ENCODE data around the gene NEDD4L.

DNA sequence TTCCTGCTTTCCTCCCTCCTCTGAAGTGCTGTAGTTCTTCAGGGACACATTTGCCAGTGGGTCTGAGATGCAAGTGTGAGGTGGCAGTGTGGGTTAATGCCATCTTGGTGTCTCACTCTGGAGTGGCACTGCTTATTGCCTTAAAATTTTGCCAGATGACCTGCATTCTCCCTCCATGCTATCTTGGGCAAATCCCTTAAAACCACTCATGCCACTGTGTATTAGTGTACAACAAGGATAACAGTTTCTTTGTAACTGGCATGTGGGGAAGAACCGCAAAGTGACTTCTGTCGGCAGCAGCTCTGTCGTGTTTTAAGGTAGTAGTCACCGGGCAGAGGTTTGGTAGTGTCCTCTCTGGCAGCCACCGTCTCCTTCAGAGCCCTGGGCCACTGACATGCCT lies 124.2 kb downstream of the NEDD4L start:
- TF ChIP-seq EZH2 (IDR thresholded peaks at IDR 0.05; ENCODE audit: low read length), result no peak
- TF ChIP-seq, protein P1, sequence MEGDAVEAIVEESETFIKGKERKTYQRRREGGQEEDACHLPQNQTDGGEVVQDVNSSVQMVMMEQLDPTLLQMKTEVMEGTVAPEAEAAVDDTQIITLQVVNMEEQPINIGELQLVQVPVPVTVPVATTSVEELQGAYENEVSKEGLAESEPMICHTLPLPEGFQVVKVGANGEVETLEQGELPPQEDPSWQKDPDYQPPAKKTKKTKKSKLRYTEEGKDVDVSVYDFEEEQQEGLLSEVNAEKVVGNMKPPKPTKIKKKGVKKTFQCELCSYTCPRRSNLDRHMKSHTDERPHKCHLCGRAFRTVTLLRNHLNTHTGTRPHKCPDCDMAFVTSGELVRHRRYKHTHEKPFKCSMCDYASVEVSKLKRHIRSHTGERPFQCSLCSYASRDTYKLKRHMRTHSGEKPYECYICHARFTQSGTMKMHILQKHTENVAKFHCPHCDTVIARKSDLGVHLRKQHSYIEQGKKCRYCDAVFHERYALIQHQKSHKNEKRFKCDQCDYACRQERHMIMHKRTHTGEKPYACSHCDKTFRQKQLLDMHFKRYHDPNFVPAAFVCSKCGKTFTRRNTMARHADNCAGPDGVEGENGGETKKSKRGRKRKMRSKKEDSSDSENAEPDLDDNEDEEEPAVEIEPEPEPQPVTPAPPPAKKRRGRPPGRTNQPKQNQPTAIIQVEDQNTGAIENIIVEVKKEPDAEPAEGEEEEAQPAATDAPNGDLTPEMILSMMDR (optimal IDR thresholded peaks at IDR 0.05 in 1 of 3, IDR thresholded peaks at IDR 0.05 in 1 of 3, conservative IDR thresholded peaks at IDR 0.05 in 1 of 3; ENCODE audit: extremely low read depth in 1 of 3, insufficient read depth in 2 of 3, low read length in 3 of 3), result no peak

Measured in keratinocyte (primary cell).